Mesendoderm (in vitro differentiated cells): ENCODE data around the gene EGR4.

ENCODE experiments used
- DNase-seq: peaks from one replicate; pipeline ENCODE4 v3.0.0; 2013
- H2AK5ac ChIP-seq: 2 replicates; pipeline ENCODE4 v1.6.1; 2013; ENCODE audit warnings: low read length, inconsistent platforms
- H2BK120ac ChIP-seq: 2 replicates; pipeline ENCODE4 v1.6.1; 2013; ENCODE audit warnings: low read depth, mild to moderate bottlenecking, low read length, moderate library complexity, mixed read lengths
- H2BK15ac ChIP-seq: replicated peaks from 2 replicates; pipeline ENCODE4 v1.6.1; 2013; ENCODE audit warnings: low read depth, mild to moderate bottlenecking, moderate library complexity
- H2BK5ac ChIP-seq: 2 replicates; pipeline ENCODE4 v1.6.1; 2013; ENCODE audit warnings: low read length, inconsistent platforms
- H3K18ac ChIP-seq: 2 replicates; pipeline ENCODE4 v1.6.1; 2013; ENCODE audit warnings: mild to moderate bottlenecking, low read length, mixed read lengths
- H3K23ac ChIP-seq: one replicate; pipeline ENCODE4 v1.6.1; 2013; ENCODE audit warnings: low read length
- H3K27ac ChIP-seq: 2 replicates; pipeline ENCODE4 v1.5.1; 2013; ENCODE audit warnings: low read depth, mild to moderate bottlenecking, inconsistent platforms, low read length, moderate library complexity
- H3K27me3 ChIP-seq: 2 replicates; pipeline ENCODE4 v1.6.1; 2013; ENCODE audit warnings: low read length, control low read depth, mild to moderate bottlenecking, inconsistent platforms; ENCODE audit not compliant: insufficient read depth, poor library complexity
- H3K36me3 ChIP-seq: 2 replicates; pipeline ENCODE4 v1.6.1; 2013; ENCODE audit warnings: low read length, inconsistent platforms; ENCODE audit not compliant: control insufficient read depth, insufficient read depth
- H3K4ac ChIP-seq: one replicate; pipeline ENCODE4 v1.6.1; 2013; ENCODE audit warnings: low read depth, mild to moderate bottlenecking, low read length, moderate library complexity
- H3K4me1 ChIP-seq: 2 replicates; pipeline ENCODE4 v1.6.1; 2013; ENCODE audit warnings: low read depth, low read length, inconsistent platforms; ENCODE audit not compliant: control insufficient read depth
- H3K4me2 ChIP-seq: 2 replicates; pipeline ENCODE4 v1.6.1; 2013; ENCODE audit warnings: low read length
- H3K4me3 ChIP-seq: 2 replicates; pipeline ENCODE4 v1.5.1; 2013; ENCODE audit warnings: mild to moderate bottlenecking, low read length
- H3K56ac ChIP-seq: one replicate; pipeline ENCODE4 v1.6.1; 2013; ENCODE audit warnings: low read length
- H3K79me1 ChIP-seq: 2 replicates; pipeline ENCODE4 v1.6.1; 2013; ENCODE audit warnings: low read length, inconsistent platforms
- H3K79me2 ChIP-seq: 2 replicates; pipeline ENCODE4 v1.6.1; 2013; ENCODE audit warnings: mild to moderate bottlenecking, low read length; ENCODE audit not compliant: control insufficient read depth, insufficient read depth
- H3K9ac ChIP-seq: 2 replicates; pipeline ENCODE4 v1.6.1; 2013; ENCODE audit warnings: low read length, inconsistent platforms
- H4K5ac ChIP-seq: one replicate; pipeline ENCODE4 v1.6.1; 2013; ENCODE audit warnings: low read length
- H4K8ac ChIP-seq: one replicate; pipeline ENCODE4 v1.6.1; 2013; ENCODE audit warnings: low read depth, mild to moderate bottlenecking, control low read depth, low read length, moderate library complexity
- WGBS: extraction: QIAGEN DNeasy Blood & Tissue Kit; methylation state at CpG from one replicate; pipeline ENCODE4 v1.1.7; 2013; ENCODE audit warnings: low lambda C conversion rate, missing lambda C conversion rate; ENCODE audit not compliant: insufficient coverage; ENCODE audit errors: extremely low coverage; 5-methylcytosine and 5-hydroxymethylcytosine counted together

The EGR4 gene

DNA sequence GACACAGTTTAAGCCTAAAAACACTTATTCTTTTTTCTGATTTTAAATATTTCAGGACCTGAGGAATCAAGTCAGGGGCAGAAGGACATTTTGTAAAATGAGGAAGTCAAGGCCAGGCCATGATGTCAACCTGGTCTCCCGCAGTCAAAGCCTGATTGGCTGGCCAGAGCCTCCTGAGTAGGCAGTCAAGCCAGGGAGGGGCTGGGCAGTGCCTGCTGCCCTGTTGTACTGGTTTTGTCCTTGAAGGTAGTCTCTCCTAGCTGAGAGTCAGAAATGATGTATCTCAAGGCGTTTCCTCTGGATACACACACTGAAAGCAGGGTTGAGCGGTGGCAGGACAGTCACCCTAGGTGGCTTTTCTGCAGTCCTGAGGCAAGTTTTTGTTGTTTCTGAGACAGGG lies 39.4 kb downstream of the EGR4 start:
- H3K36me3 ChIP-seq, result peaks cover 27% of the 10 kb centered on the region
- WGBS, result no CpG with 5 or more reads among the region's 3 CpGs

DNA sequence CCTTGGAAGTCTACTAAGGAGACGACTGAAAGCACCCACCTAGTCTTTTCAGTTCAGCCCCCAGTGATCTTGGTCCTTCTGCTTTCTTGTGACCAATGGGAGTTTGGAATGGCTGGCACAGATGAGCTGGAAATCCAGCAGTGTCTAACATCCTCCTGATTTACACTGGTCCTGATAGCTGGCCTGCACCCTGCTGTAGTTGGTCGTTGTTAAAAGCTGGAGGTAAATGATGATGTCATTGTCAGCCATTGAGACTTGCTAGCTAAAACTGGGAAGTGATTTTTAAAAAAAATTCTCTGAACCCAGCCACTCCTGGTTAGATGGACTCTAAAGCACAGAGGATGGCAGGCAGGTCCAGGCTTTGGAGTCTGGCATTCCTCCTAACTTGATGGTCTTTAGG lies 39.9 kb downstream of the EGR4 start:
- H2BK15ac ChIP-seq, result no peak overlapping the region
- no peaks in the 10 kb centered on the region for H3K79me1 ChIP-seq
- no peak overlapping the region for H3K18ac ChIP-seq
- no peak overlapping the region for H3K27ac ChIP-seq
- H4K5ac ChIP-seq, result no peak overlapping the region
- no peak overlapping the region for H2BK120ac ChIP-seq
- H2BK5ac ChIP-seq, result no peak overlapping the region
- H3K79me2 ChIP-seq, result no peaks in the 10 kb centered on the region
- H3K23ac ChIP-seq, result no peak overlapping the region
- H3K36me3 ChIP-seq, result peaks cover 30% of the 10 kb centered on the region
- no peaks in the 10 kb centered on the region for H3K4me1 ChIP-seq
- no peak overlapping the region for H3K56ac ChIP-seq
- no CpG with 5 or more reads among the region's 2 CpGs for WGBS
- H4K8ac ChIP-seq, result no peak overlapping the region
- no peaks in the 10 kb centered on the region for H3K27me3 ChIP-seq
- H3K4ac ChIP-seq, result no peak overlapping the region
- H2AK5ac ChIP-seq, result no peak overlapping the region
- H3K9ac ChIP-seq, result no peak overlapping the region
- no peak overlapping the region for H3K4me3 ChIP-seq
- DNase-seq, result no peak
- H3K4me2 ChIP-seq, result no peak overlapping the region

More for the DNA sequence above, 39.4 kb downstream of the EGR4 start:
- no peak for DNase-seq
- no peak overlapping the region for H4K8ac ChIP-seq
- H3K4me3 ChIP-seq, result no peak overlapping the region
- H3K4ac ChIP-seq, result no peak overlapping the region
- H3K27ac ChIP-seq, result no peak overlapping the region
- H2BK120ac ChIP-seq, result no peak overlapping the region
- H3K56ac ChIP-seq, result no peak overlapping the region
- no peak overlapping the region for H3K9ac ChIP-seq
- no peak overlapping the region for H4K5ac ChIP-seq
- no peak overlapping the region for H3K23ac ChIP-seq
- no peak overlapping the region for H2BK15ac ChIP-seq
- H2AK5ac ChIP-seq, result no peak overlapping the region
- no peak overlapping the region for H2BK5ac ChIP-seq
- H3K18ac ChIP-seq, result no peak overlapping the region
- H3K79me1 ChIP-seq, result no peaks in the 10 kb centered on the region
- H3K4me1 ChIP-seq, result no peaks in the 10 kb centered on the region
- no peaks in the 10 kb centered on the region for H3K79me2 ChIP-seq
- H3K27me3 ChIP-seq, result no peaks in the 10 kb centered on the region
- H3K4me2 ChIP-seq, result no peak overlapping the region

- Histone ChIP-seq H2AK5ac (no peak overlapping the region), H2BK5ac (no peak overlapping the region), H3K27me3 (no peaks in the 10 kb centered on the region), H4K8ac (no peak overlapping the region), H3K4me1 (no peaks in the 10 kb centered on the region), H3K4me2 (no peak overlapping the region), H2BK15ac (no peak overlapping the region), H3K79me2 (no peaks in the 10 kb centered on the region), H3K18ac (no peak overlapping the region), H3K56ac (no peak overlapping the region), H3K4ac (no peak overlapping the region), H3K9ac (no peak overlapping the region), H4K5ac (no peak overlapping the region), H3K36me3 (peaks cover 35% of the 10 kb centered on the region), H3K79me1 (no peaks in the 10 kb centered on the region), H2BK120ac (no peak overlapping the region), H3K27ac (no peak overlapping the region), H3K23ac (no peak overlapping the region), H3K4me3 (no peak overlapping the region)
- no peak for DNase-seq
- WGBS, result no CpG with 5 or more reads among the region's 17 CpGs
Observed at GRCh38 chr2:73252238-73253027, 40.9 kb downstream of the EGR4 start.

DNA sequence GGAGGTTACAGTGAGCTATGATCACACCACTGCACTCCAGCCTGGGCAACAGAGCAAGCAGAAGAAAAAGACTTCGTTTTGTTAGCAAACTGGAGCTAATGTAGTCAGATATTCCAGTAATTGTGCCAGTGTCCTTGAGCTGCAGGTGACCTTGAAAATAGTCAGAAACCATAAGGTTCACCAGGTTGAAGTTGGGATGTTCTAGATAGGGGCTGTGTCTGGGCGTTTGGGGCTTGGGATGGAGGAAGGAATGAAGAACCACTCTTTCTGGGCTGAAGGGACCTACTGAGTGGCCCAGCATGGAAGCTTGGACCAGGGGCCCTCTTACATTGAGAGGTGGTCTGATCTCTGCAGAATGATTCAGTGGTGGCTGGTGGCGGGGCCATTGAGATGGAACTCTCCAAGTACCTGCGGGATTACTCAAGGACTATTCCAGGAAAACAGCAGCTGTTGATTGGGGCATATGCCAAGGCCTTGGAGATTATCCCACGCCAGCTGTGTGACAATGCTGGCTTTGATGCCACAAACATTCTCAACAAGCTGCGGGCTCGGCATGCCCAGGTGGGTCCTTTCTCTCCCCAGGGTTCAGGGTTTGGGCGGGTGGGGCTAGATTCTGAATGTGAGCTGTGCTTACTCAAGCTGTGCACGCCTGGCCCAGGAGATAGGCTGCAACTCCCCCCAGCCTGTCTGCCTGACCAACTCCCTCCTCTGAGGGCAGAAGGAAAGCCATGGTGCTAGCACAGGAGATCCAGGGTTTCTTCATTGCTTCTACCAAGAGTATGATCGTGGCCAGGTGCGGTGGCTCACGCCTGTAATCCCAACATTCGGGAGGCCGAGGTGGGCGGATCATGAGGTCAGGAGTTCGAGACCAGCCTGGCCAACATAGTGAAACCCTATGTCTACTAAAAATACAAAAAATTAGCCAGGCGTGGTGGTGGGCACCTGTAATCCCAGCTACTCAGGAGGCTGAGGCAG lies 42.2 kb downstream of the EGR4 start:
- Histone ChIP-seq H2AK5ac (no peak overlapping the region), H2BK15ac (no peak overlapping the region), H3K56ac (no peak overlapping the region), H2BK120ac (no peak overlapping the region), H3K4me3 (no peak overlapping the region), H3K9ac (no peak overlapping the region), H3K23ac (no peak overlapping the region), H3K4me2 (no peak overlapping the region), H3K4me1 (no peaks in the 10 kb centered on the region), H4K8ac (no peak overlapping the region), H3K27me3 (no peaks in the 10 kb centered on the region), H3K4ac (no peak overlapping the region), H3K79me2 (no peaks in the 10 kb centered on the region), H2BK5ac (no peak overlapping the region), H3K18ac (no peak overlapping the region), H4K5ac (no peak overlapping the region), H3K79me1 (peaks cover 2% of the 10 kb centered on the region), H3K36me3 (peaks cover 39% of the 10 kb centered on the region), H3K27ac (no peak overlapping the region)
- no peak for DNase-seq
- WGBS, result no CpG with 5 or more reads among the region's 17 CpGs

DNA sequence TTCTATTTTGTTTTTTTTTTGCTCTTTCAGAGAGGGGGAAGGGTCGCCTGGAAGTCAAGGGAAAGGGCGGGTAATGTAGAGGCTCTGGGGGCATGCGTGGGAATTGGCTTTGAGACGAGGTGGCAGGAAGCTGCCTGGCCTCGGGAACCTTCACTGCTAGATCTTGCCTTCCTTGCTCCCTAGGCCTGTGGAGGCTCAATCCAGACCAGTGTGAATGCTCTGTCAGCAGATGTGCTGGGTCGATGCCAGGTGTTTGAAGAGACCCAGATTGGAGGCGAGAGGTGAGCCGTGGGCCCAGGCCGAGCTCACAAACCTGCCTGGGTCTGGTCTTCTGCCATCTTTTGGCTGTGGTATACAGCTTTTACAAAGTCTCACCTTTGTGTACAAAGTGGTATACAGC lies 43.7 kb downstream of the EGR4 start:
- Histone ChIP-seq H4K5ac (no peak overlapping the region), H3K27me3 (no peaks in the 10 kb centered on the region), H3K56ac (no peak overlapping the region), H3K79me1 (peaks cover 2% of the 10 kb centered on the region), H4K8ac (no peak overlapping the region), H2BK120ac (no peak overlapping the region), H2AK5ac (no peak overlapping the region), H3K18ac (no peak overlapping the region), H3K23ac (no peak overlapping the region), H3K4ac (no peak overlapping the region), H2BK15ac (no peak overlapping the region), H3K36me3 (peaks cover 44% of the 10 kb centered on the region), H3K4me3 (no peak overlapping the region), H3K27ac (no peak overlapping the region), H2BK5ac (no peak overlapping the region), H3K79me2 (no peaks in the 10 kb centered on the region), H3K4me1 (no peaks in the 10 kb centered on the region), H3K4me2 (no peak overlapping the region), H3K9ac (no peak overlapping the region)
- no CpG with 5 or more reads among the region's 9 CpGs for WGBS
- no peak for DNase-seq
